GM12801 (cell line): ENCODE results near the gene TSBP1.

Experiments used
- CTCF ChIP-seq: IDR thresholded peaks from one replicate; pipeline ENCODE4 v1.5.1; 2011; ENCODE audit warnings: control low read depth; ENCODE audit not compliant: insufficient read length; ENCODE audit errors: extremely low read depth

Gene TSBP1

GRCh38 chr6:32255199-32256153, 116.2 kb downstream of the TSBP1 start:
- TF ChIP-seq CTCF: no peak

- TF ChIP-seq CTCF: no peak
Measured at GRCh38 chr6:32254761-32255198, 116.9 kb downstream of the TSBP1 start.

GRCh38 chr6:32252331-32253009, 119.2 kb downstream of the TSBP1 start:
- no peak for TF ChIP-seq CTCF

- TF ChIP-seq CTCF: no peak
Measured at GRCh38 chr6:32249262-32249661, 122.4 kb downstream of the TSBP1 start.

- TF ChIP-seq CTCF: no peak
Measured at GRCh38 chr6:32247401-32247800, 124.3 kb downstream of the TSBP1 start.

- TF ChIP-seq CTCF: no peak
Measured at GRCh38 chr6:32244946-32245398, 126.7 kb downstream of the TSBP1 start.

- no peak for TF ChIP-seq CTCF
Measured at GRCh38 chr6:32244270-32244669, 127.4 kb downstream of the TSBP1 start.
